OCI-LY7 (cell line): ENCODE data around the gene TSPYL1. TPM values are rescaled to one million over a fixed set of nuclear protein-coding genes. Genes with fewer than 3 reads are reported as not detected.

Experiments used
- BruUV-seq: library from RNA; stranded (reverse); fragments of 400-500 nt; replicated peaks from 2 replicates; lab custom pipeline; 2021; lab: Mats Ljungman, UMichigan
- CTCF ChIA-PET: fragments of 300-600 bp; sonication (Branson Sonifier 250); formaldehyde crosslinking; loops from one replicate; lab custom pipeline; 2022; ENCODE audit warnings: antibody characterized with exemption; ENCODE audit not compliant: unreplicated experiment; lab: Charles Lee
- POLR2A ChIA-PET: fragments of 300-600 bp; sonication (Branson Sonifier 250); formaldehyde crosslinking; loops from one replicate; lab custom pipeline; 2022; ENCODE audit warnings: antibody characterized with exemption; lab: Charles Lee
- DNase-seq: peaks from one replicate; pipeline ENCODE4 v3.0.0-alpha.2; 2015; ENCODE audit warnings: low spot score
- H2AFZ ChIP-seq: fragments of 200-600 bp; sonication (generic), shearing (Covaris generic); 2 replicates; pipeline ENCODE4 v1.6.1; 2014; ENCODE audit warnings: mild to moderate bottlenecking, antibody characterized with exemption, low read length, moderate library complexity
- H3K27ac ChIP-seq: fragments of 200-600 bp; sonication (generic); 2 replicates; pipeline ENCODE4 v1.5.1; 2014; ENCODE audit warnings: mixed run types, low read depth, mild to moderate bottlenecking, moderate library complexity, low read length, inconsistent platforms; ENCODE audit not compliant: poor library complexity, severe bottlenecking
- H3K36me3 ChIP-seq: fragments of 200-600 bp; sonication (generic); 2 replicates; pipeline ENCODE4 v1.6.1; 2014; ENCODE audit warnings: mild to moderate bottlenecking, antibody characterized with exemption, low read length, moderate library complexity, mixed read lengths; ENCODE audit not compliant: insufficient read depth
- H3K4me1 ChIP-seq: fragments of 200-600 bp; sonication (generic); 2 replicates; pipeline ENCODE4 v1.5.1; 2014; ENCODE audit warnings: mild to moderate bottlenecking, low read length; ENCODE audit not compliant: insufficient read depth, poor library complexity, severe bottlenecking
- H3K4me2 ChIP-seq: fragments of 200-600 bp; sonication (generic); 2 replicates; pipeline ENCODE4 v1.6.1; 2014; ENCODE audit warnings: mild to moderate bottlenecking, low read length
- H3K4me3 ChIP-seq: fragments of 200-600 bp; sonication (generic); 2 replicates; pipeline ENCODE4 v1.5.1; 2014; ENCODE audit warnings: mild to moderate bottlenecking, low read depth, low read length; ENCODE audit not compliant: poor library complexity, severe bottlenecking
- H3K79me2 ChIP-seq: fragments of 200-600 bp; sonication (generic); 2 replicates; pipeline ENCODE4 v1.6.1; 2016; ENCODE audit warnings: low read depth, mild to moderate bottlenecking, low read length, moderate library complexity, mixed read lengths; ENCODE audit not compliant: insufficient read depth
- H3K9me2 ChIP-seq: fragments of 200-600 bp; sonication (generic); 2 replicates; pipeline ENCODE4 v1.6.1; 2016; ENCODE audit warnings: mild to moderate bottlenecking, low read length, mixed read lengths; ENCODE audit not compliant: insufficient read depth
- H3K9me3 ChIP-seq: fragments of 200-600 bp; sonication (generic); 2 replicates; pipeline ENCODE4 v1.6.1; 2014; ENCODE audit warnings: mild to moderate bottlenecking, mixed run types, low read length, mixed read lengths
- H4K20me1 ChIP-seq: fragments of 200-600 bp; sonication (generic); 2 replicates; pipeline ENCODE4 v1.6.1; 2014; ENCODE audit warnings: mild to moderate bottlenecking, antibody characterized with exemption, low read length, moderate library complexity, mixed read lengths; ENCODE audit not compliant: insufficient read depth
- EZH2phosphoT487 ChIP-seq: fragments of 200-600 bp; sonication (generic); IDR thresholded peaks from 2 replicates; pipeline ENCODE4 v1.6.1; 2018; ENCODE audit warnings: low read depth, borderline replicate concordance, mild to moderate bottlenecking, mixed run types, antibody characterized with exemption, low read length, moderate library complexity, mixed read lengths
- intact Hi-C: fragments of 100-400 bp; cut with micrococcal nuclease; formaldehyde crosslinking; loops from one replicate; pipeline ENCODE4 v1.10.0; 2022; ENCODE audit not compliant: unreplicated experiment
- total RNA-seq, 2 experiments: library from RNA; depleted of rRNA in 1 of 2; stranded (reverse); fragments of >200 nt in 1 of 2; shearing (Covaris generic) in 1 of 2; gene quantifications; 2 replicates each; pipeline ENCODE4 v1.2.3, GENCODE V29; 2014 to 2022
- TF ChIP-seq, protein P1 (sequence below): fragments of 200-600 bp; sonication (generic); conservative IDR thresholded peaks from 2 replicates; pipeline ENCODE4 v1.5.1; 2014; ENCODE audit warnings: mild to moderate bottlenecking, antibody characterized with exemption, low read length, moderate library complexity, mixed read lengths

Gene TSPYL1
- total RNA-seq, 2 experiments from 2014 or later: 32.8 to 50.3 TPM

DNA sequence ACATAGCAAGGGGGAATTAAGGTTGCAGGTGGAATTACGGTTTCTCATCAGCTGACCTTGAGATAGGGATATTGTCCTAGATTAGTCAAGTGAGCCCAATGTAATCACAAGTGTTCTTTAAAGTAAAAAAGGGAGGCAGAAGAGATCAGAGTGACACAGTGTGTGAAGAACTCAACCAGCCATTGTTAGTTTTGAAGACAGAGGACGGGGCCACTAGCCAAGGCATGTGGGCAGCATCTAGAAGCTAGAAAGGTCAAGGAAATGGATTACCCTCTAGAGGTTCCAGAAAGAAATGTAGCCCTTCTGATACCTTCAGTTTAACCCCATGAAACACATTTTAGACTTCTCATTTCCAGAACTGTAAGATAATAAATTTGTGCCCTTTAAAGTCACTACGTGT lies 18.5 kb upstream of the TSPYL1 start:
- TF ChIP-seq, protein P1, sequence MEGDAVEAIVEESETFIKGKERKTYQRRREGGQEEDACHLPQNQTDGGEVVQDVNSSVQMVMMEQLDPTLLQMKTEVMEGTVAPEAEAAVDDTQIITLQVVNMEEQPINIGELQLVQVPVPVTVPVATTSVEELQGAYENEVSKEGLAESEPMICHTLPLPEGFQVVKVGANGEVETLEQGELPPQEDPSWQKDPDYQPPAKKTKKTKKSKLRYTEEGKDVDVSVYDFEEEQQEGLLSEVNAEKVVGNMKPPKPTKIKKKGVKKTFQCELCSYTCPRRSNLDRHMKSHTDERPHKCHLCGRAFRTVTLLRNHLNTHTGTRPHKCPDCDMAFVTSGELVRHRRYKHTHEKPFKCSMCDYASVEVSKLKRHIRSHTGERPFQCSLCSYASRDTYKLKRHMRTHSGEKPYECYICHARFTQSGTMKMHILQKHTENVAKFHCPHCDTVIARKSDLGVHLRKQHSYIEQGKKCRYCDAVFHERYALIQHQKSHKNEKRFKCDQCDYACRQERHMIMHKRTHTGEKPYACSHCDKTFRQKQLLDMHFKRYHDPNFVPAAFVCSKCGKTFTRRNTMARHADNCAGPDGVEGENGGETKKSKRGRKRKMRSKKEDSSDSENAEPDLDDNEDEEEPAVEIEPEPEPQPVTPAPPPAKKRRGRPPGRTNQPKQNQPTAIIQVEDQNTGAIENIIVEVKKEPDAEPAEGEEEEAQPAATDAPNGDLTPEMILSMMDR: no peak
- no peak for TF ChIP-seq EZH2phosphoT487
- ChIA-PET POLR2A (no interaction called here), CTCF (no interaction called here)
- Histone ChIP-seq H3K4me2 (no peak overlapping the region), H2AFZ (no peak overlapping the region), H3K4me1 (no peaks in the 10 kb centered on the region), H3K9me2 (no peaks in the 10 kb centered on the region), H3K4me3 (no peak overlapping the region), H3K79me2 (no peaks in the 10 kb centered on the region), H3K36me3 (no peaks in the 10 kb centered on the region), H4K20me1 (no peaks in the 10 kb centered on the region), H3K9me3 (no peaks in the 10 kb centered on the region), H3K27ac (no peak overlapping the region)
- no TSS peak for BruUV-seq
- no peak for DNase-seq
- intact Hi-C loops: no loop called here

DNA sequence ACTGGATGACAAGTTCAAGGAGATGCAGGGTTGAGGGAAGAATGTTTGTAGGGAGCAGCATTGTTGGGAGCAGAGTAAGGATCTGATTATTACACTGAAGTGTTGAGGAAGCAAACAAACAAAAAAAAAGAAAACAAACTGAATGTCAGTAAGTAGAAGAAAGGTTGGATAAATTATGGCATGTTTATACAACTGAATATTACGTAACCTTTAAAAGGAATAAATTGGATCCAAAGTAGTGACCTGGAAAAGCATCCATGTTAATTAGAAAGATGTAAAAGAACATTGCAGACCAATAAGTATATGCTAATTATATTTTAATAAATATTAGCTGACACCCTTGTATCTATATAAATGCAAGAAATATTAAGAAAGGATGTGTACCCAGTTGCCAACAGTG lies 12.8 kb upstream of the TSPYL1 start:
- ChIA-PET CTCF (no interaction called here), POLR2A (interaction anchor here (0.6 to 1.1 kb wide), 5 partner anchors 15 to 241 kb away, joined by 3 to 7 read pairs (median 3); no protein-coding TSS in a partner anchor)
- Histone ChIP-seq H3K36me3 (no peaks in the 10 kb centered on the region), H3K4me1 (no peaks in the 10 kb centered on the region), H3K9me3 (no peaks in the 10 kb centered on the region), H3K27ac (no peak overlapping the region), H3K9me2 (no peaks in the 10 kb centered on the region), H3K79me2 (no peaks in the 10 kb centered on the region), H3K4me3 (no peak overlapping the region), H3K4me2 (no peak overlapping the region), H2AFZ (no peak overlapping the region), H4K20me1 (no peaks in the 10 kb centered on the region; the same call in 1 of the 2 replicates)
- no peak for DNase-seq
- TF ChIP-seq, protein P1: no peak
- TF ChIP-seq EZH2phosphoT487: no peak
- no TSS peak for BruUV-seq
- intact Hi-C loops: no loop called here

DNA sequence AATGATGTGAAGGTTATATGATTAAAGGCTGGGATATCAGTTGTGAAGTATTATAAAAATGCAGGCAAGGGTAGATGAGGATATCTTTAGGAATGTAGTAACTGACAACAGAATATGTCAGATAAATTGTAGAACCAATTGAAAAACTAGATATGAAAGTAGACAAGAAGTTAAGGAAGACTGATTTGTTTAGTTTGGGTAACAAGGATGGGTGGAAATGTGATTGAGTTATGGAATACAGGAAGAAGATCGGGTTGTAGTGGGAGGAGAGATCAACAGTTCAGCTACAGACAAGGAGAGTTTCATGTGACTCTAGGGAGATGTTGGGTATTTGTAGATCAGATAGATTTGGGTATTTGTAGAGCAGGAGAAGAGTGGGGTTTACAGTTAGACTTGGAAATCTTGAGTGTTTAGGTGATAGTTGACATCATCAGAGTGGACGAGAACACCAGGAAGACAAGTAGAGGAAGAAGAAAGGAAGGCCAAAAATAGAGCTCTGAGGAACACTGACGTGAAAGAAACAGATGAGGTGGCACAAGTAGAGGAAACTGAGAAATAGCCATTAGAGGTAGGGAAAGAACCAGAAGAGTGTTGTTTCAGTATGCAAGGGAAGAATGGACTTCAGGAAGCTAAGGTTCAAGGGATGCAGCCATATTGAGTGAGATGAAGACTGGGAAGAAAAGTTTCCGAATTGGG lies 12.1 kb upstream of the TSPYL1 start:
- no peaks in the 10 kb centered on the region for H3K9me2 ChIP-seq
- H3K9me3 ChIP-seq: no peaks in the 10 kb centered on the region
- H2AFZ ChIP-seq: no peak overlapping the region
- H3K36me3 ChIP-seq: no peaks in the 10 kb centered on the region
- no peaks in the 10 kb centered on the region for H3K4me1 ChIP-seq
- H3K4me3 ChIP-seq: no peak overlapping the region
- TF ChIP-seq, protein P1: no peak
- no peak for TF ChIP-seq EZH2phosphoT487
- BruUV-seq: no TSS peak
- ChIA-PET POLR2A (no interaction called here), CTCF (no interaction called here)
- no peaks in the 10 kb centered on the region for H3K79me2 ChIP-seq
- no peak overlapping the region for H3K27ac ChIP-seq
- DNase-seq: no peak
- H3K4me2 ChIP-seq: no peak overlapping the region
- no peaks in the 10 kb centered on the region; the same call in 1 of the 2 replicates for H4K20me1 ChIP-seq
- intact Hi-C loops: no loop called here
